Mesenchymal stem cell (in vitro differentiated cells and primary cell): ENCODE data around the gene CPZ.

Experiments used
- DNase-seq: peaks from one replicate; pipeline ENCODE4 v3.0.0-alpha.2; 2013
- H2AFZ ChIP-seq: one replicate; pipeline ENCODE4 v1.6.1; 2013; ENCODE audit warnings: low read depth, mild to moderate bottlenecking, control low read depth, inconsistent platforms, low read length, moderate library complexity
- H2AK5ac ChIP-seq: 2 replicates; pipeline ENCODE4 v1.6.1; 2013; ENCODE audit warnings: low read length, moderate library complexity, mild to moderate bottlenecking, inconsistent platforms; ENCODE audit not compliant: severe bottlenecking
- H2BK120ac ChIP-seq: one replicate; pipeline ENCODE4 v1.6.1; 2013; ENCODE audit warnings: low read depth, mild to moderate bottlenecking, inconsistent platforms, low read length, moderate library complexity
- H2BK12ac ChIP-seq, 2 experiments: one replicate each; pipeline ENCODE4 v1.6.1; 2013; ENCODE audit warnings: inconsistent platforms in 2 of 2, low read length in 2 of 2, mild to moderate bottlenecking in 2 of 2, moderate library complexity in 2 of 2, control low read depth in 1 of 2
- H2BK15ac ChIP-seq: one replicate; pipeline ENCODE4 v1.6.1; 2013; ENCODE audit warnings: mild to moderate bottlenecking, low read depth, inconsistent platforms; ENCODE audit not compliant: poor library complexity, severe bottlenecking
- H2BK5ac ChIP-seq: 2 replicates; pipeline ENCODE4 v1.6.1; 2013; ENCODE audit warnings: low read depth, mild to moderate bottlenecking, low read length, control low read depth, inconsistent platforms; ENCODE audit not compliant: poor library complexity, severe bottlenecking
- H3K14ac ChIP-seq, 2 experiments: one replicate each; pipeline ENCODE4 v1.6.1; 2013; ENCODE audit warnings: inconsistent platforms in 2 of 2, low read length in 2 of 2, control low read depth in 1 of 2, mild to moderate bottlenecking in 1 of 2, moderate library complexity in 1 of 2
- H3K18ac ChIP-seq, 2 experiments: one replicate each; pipeline ENCODE4 v1.6.1; 2013; ENCODE audit warnings: inconsistent platforms in 2 of 2, low read length in 2 of 2, control low read depth in 1 of 2, low read depth in 1 of 2, mild to moderate bottlenecking in 1 of 2
- H3K23ac ChIP-seq, 2 experiments: one replicate each; pipeline ENCODE4 v1.6.1; 2013; ENCODE audit warnings: inconsistent platforms in 2 of 2, low read length in 2 of 2, mild to moderate bottlenecking in 2 of 2, moderate library complexity in 2 of 2, control low read depth in 1 of 2
- H3K27ac ChIP-seq: 2 replicates; pipeline ENCODE4 v1.5.1; 2013; ENCODE audit warnings: mild to moderate bottlenecking, moderate library complexity, low read length, control low read depth, inconsistent platforms; ENCODE audit not compliant: poor library complexity, severe bottlenecking
- H3K27me3 ChIP-seq, 2 experiments: 2 replicates each; pipeline versions ENCODE4 v1.6.1 to v1.7.0; 2013; ENCODE audit warnings: low read length in 2 of 2, mild to moderate bottlenecking in 2 of 2, moderate library complexity in 2 of 2, control low read depth in 1 of 2, inconsistent platforms in 1 of 2; ENCODE audit not compliant: control insufficient read depth in 1 of 2, insufficient read depth in 1 of 2
- H3K36me3 ChIP-seq, 2 experiments: 2 replicates each; pipeline versions ENCODE4 v1.6.1 to v1.7.0; 2013; ENCODE audit warnings: low read length in 2 of 2, control low read depth in 1 of 2, inconsistent platforms in 1 of 2, low read depth in 1 of 2, mild to moderate bottlenecking in 1 of 2; ENCODE audit not compliant: insufficient read depth in 2 of 2, control insufficient read depth in 1 of 2
- H3K4ac ChIP-seq, 2 experiments: one replicate each; pipeline ENCODE4 v1.6.1; 2013; ENCODE audit warnings: inconsistent platforms in 2 of 2, low read length in 2 of 2, mild to moderate bottlenecking in 2 of 2, moderate library complexity in 2 of 2, control low read depth in 1 of 2, low read depth in 1 of 2
- H3K4me1 ChIP-seq: 2 replicates; pipeline ENCODE4 v1.6.1; 2013; ENCODE audit warnings: low read depth, low read length, control low read depth; ENCODE audit not compliant: control insufficient read depth, insufficient read depth
- H3K4me2 ChIP-seq: 2 replicates; pipeline ENCODE4 v1.6.1; 2013; ENCODE audit warnings: low read length, mild to moderate bottlenecking, inconsistent platforms; ENCODE audit not compliant: poor library complexity, severe bottlenecking
- H3K4me3 ChIP-seq, 2 experiments: 2 replicates each; pipeline versions ENCODE4 v1.5.1 to v1.7.0; 2013; ENCODE audit warnings: low read length in 2 of 2, mild to moderate bottlenecking in 2 of 2, control low read depth in 1 of 2, low read depth in 1 of 2; ENCODE audit not compliant: insufficient read depth in 1 of 2
- H3K79me1 ChIP-seq: replicated peaks from 2 replicates; pipeline ENCODE4 v1.6.1; 2013; ENCODE audit warnings: mild to moderate bottlenecking, control low read depth, low read length, inconsistent platforms; ENCODE audit not compliant: poor library complexity, severe bottlenecking
- H3K9ac ChIP-seq: 2 replicates; pipeline ENCODE4 v1.7.0; 2013; ENCODE audit warnings: mild to moderate bottlenecking, low read length, moderate library complexity
- H3K9me3 ChIP-seq: 2 replicates; pipeline ENCODE4 v1.7.0; 2013; ENCODE audit warnings: mild to moderate bottlenecking, low read length; ENCODE audit not compliant: control insufficient read depth
- H4K8ac ChIP-seq: one replicate; pipeline ENCODE4 v1.6.1; 2013; ENCODE audit warnings: inconsistent platforms, mild to moderate bottlenecking, low read length, moderate library complexity
- H4K91ac ChIP-seq: one replicate; pipeline ENCODE4 v1.6.1; 2013; ENCODE audit warnings: mild to moderate bottlenecking, low read length, inconsistent platforms
- WGBS: methylation state at CpG from one replicate; pipeline ENCODE4 v1.1.7; 2013; ENCODE audit warnings: mixed read lengths; 5-methylcytosine and 5-hydroxymethylcytosine counted together

Gene CPZ

DNA sequence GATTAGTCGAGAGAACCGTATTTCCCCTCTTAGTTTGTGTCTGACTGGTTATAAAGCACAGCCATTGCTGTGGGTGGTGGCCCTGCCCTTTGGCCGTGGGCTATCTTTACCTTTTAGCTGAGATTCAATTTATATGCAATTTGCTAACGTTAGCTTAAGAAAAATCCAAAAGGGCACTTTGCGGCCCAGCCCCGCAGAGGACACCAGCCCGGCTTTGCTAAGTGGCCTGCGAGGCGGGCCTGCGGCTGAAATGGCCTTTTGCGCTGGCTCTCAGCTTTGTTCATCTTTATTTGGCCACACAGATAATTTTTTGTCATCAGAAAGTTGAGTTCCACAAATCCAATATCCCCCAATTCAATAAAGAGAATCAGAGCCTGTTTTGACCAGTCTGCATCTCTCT lies 48.3 kb downstream of the CPZ start:
- H2BK15ac ChIP-seq = no peak overlapping the region
- no peak overlapping the region for H3K18ac ChIP-seq
- no peak overlapping the region for H2AK5ac ChIP-seq
- H2BK120ac ChIP-seq = no peak overlapping the region
- H3K4me3 ChIP-seq = no peak overlapping the region
- no peak overlapping the region for H2BK5ac ChIP-seq
- no peak overlapping the region for H3K14ac ChIP-seq
- H3K27ac ChIP-seq = no peak overlapping the region
- H3K36me3 ChIP-seq = no peaks in the 10 kb centered on the region
- H3K4me1 ChIP-seq = no peaks in the 10 kb centered on the region
- peaks cover 0 to 46% of the 10 kb centered on the region in 2 experiments for H3K27me3 ChIP-seq
- no peak overlapping the region for H3K4me2 ChIP-seq
- H3K4ac ChIP-seq = no peak overlapping the region
- no peaks in the 10 kb centered on the region for H3K79me1 ChIP-seq
- H2AFZ ChIP-seq = no peak overlapping the region
- H4K91ac ChIP-seq = no peak overlapping the region
- no peak for DNase-seq
- H2BK12ac ChIP-seq = no peak overlapping the region
- WGBS = 87% methylated on average over 11 of the region's 11 CpGs
- no peaks in the 10 kb centered on the region for H3K9me3 ChIP-seq
- H3K23ac ChIP-seq = no peak overlapping the region
- H3K9ac ChIP-seq = no peak overlapping the region
- H4K8ac ChIP-seq = no peak overlapping the region

GRCh38 chr4:8641256-8641655 lies 48.7 kb downstream of the CPZ start:
- DNase-seq = no peak
- H2BK5ac ChIP-seq = no peak overlapping the region
- H3K9ac ChIP-seq = no peak overlapping the region
- H3K27ac ChIP-seq = no peak overlapping the region
- H3K18ac ChIP-seq = no peak overlapping the region
- H3K79me1 ChIP-seq = no peaks in the 10 kb centered on the region
- H3K14ac ChIP-seq = no peak overlapping the region
- no peaks in the 10 kb centered on the region for H3K4me1 ChIP-seq
- H4K8ac ChIP-seq = no peak overlapping the region
- no peak overlapping the region for H4K91ac ChIP-seq
- no peak overlapping the region for H3K23ac ChIP-seq
- H2BK12ac ChIP-seq = no peak overlapping the region
- no peak overlapping the region for H2AFZ ChIP-seq
- H2BK120ac ChIP-seq = no peak overlapping the region
- H3K9me3 ChIP-seq = no peaks in the 10 kb centered on the region
- no peak overlapping the region for H3K4me3 ChIP-seq
- no peak overlapping the region for H3K4ac ChIP-seq
- no peak overlapping the region for H2AK5ac ChIP-seq
- H3K27me3 ChIP-seq = peaks cover 0 to 50% of the 10 kb centered on the region in 2 experiments
- no peak overlapping the region for H2BK15ac ChIP-seq
- 94% methylated on average over 15 of the region's 15 CpGs for WGBS
- H3K36me3 ChIP-seq = no peaks in the 10 kb centered on the region
- H3K4me2 ChIP-seq = no peak overlapping the region

DNA sequence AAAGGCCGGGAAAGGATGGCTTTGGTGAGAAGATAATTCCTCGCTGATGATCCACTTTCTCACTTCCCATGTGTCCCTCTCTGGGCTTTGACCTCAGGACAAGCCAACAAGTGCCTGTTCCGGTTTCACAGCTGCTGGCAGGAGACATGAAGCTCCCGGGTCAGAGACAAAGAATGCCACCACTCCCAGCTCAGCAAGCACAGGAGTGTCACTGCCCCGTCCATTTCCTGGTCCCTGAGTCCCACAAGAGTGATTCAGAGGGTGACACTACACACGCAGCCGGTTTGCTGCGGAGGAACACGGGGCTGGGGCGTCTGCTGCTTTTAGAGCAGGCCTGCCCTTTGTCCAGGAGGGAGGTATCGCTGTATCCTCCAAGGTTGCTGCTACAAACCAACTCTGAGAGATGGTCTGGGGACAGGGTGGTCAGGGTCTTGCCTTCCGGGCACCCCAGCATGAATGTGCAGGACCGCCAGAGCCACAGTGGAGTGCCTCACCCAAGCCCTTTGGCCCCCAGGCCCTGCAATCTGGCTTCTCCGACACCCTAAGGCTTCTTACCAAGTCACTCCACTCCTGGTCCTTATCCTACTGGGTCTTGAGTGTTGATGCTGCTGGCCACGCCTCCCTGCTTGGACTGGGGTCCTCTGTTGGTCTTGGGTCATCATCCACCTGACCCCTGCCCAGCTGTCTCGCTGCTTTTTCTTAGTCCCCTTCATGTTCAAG lies 49.5 kb downstream of the CPZ start:
- H3K4me2 ChIP-seq = no peak overlapping the region
- H3K36me3 ChIP-seq = no peaks in the 10 kb centered on the region
- H3K9me3 ChIP-seq = no peaks in the 10 kb centered on the region
- no peak for DNase-seq
- H3K18ac ChIP-seq = no peak overlapping the region
- no peak overlapping the region for H2AFZ ChIP-seq
- no peak overlapping the region for H3K14ac ChIP-seq
- no peak overlapping the region for H4K91ac ChIP-seq
- peaks cover 0 to 56% of the 10 kb centered on the region in 2 experiments for H3K27me3 ChIP-seq
- no peak overlapping the region for H2BK12ac ChIP-seq
- H3K27ac ChIP-seq = no peak overlapping the region
- H2AK5ac ChIP-seq = no peak overlapping the region
- H2BK120ac ChIP-seq = no peak overlapping the region
- no peaks in the 10 kb centered on the region for H3K79me1 ChIP-seq
- no peak overlapping the region for H3K4me3 ChIP-seq
- H3K4me1 ChIP-seq = no peaks in the 10 kb centered on the region
- no peak overlapping the region for H3K23ac ChIP-seq
- H3K9ac ChIP-seq = no peak overlapping the region
- no peak overlapping the region for H3K4ac ChIP-seq
- H4K8ac ChIP-seq = no peak overlapping the region
- 75% methylated on average over 16 of the region's 16 CpGs for WGBS
- no peak overlapping the region for H2BK5ac ChIP-seq
- no peak overlapping the region for H2BK15ac ChIP-seq

DNA sequence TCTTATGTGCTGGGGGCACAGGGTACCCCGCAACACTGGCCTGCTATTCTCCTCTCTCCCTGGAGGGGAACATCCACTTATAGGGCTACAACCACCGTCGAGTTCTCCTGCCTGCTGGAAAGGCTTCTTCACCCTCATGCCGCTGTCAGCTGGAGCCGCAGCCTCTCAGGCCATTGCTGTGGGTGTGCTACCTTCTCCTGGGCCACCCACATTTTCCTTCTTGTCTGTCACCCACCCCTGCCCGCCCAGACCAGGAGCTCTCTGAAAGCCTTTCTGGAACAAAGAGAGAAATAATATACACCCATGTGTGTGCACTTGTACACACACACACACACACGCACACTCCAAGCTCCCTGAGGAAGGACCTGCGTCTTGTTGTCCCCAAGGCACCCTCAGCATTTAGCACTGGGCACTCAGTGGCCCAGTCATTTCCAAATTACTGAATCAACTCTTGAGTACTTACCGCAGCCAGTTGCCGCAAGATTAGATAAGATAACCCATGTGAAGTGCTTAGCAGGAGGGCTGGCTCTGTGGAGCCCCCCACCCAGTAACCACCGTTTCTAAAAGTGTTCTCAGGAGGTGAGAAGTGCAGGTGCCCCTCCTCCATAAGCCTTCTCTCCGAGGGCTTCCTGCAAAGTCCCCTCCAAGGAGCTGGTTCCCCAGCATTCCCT lies 50.2 kb downstream of the CPZ start:
- Histone ChIP-seq H3K4me1 (no peaks in the 10 kb centered on the region), H3K9me3 (no peaks in the 10 kb centered on the region), H4K91ac (no peak overlapping the region), H2AFZ (no peak overlapping the region), H3K23ac (no peak overlapping the region), H3K9ac (no peak overlapping the region), H2BK12ac (no peak overlapping the region), H3K27ac (no peak overlapping the region), H2AK5ac (no peak overlapping the region), H3K4me3 (no peak overlapping the region), H3K4ac (no peak overlapping the region), H4K8ac (no peak overlapping the region), H3K27me3 (peaks cover 0 to 49% of the 10 kb centered on the region in 2 experiments), H2BK5ac (no peak overlapping the region), H3K18ac (no peak overlapping the region), H3K14ac (no peak overlapping the region), H3K36me3 (no peaks in the 10 kb centered on the region), H3K79me1 (no peaks in the 10 kb centered on the region), H2BK15ac (no peak overlapping the region), H3K4me2 (no peak overlapping the region), H2BK120ac (no peak overlapping the region)
- 68% methylated on average over 11 of the region's 12 CpGs for WGBS
- DNase-seq = no peak
